ENCODE measurements around the gene ZMIZ1.

Gene ZMIZ1

DNA sequence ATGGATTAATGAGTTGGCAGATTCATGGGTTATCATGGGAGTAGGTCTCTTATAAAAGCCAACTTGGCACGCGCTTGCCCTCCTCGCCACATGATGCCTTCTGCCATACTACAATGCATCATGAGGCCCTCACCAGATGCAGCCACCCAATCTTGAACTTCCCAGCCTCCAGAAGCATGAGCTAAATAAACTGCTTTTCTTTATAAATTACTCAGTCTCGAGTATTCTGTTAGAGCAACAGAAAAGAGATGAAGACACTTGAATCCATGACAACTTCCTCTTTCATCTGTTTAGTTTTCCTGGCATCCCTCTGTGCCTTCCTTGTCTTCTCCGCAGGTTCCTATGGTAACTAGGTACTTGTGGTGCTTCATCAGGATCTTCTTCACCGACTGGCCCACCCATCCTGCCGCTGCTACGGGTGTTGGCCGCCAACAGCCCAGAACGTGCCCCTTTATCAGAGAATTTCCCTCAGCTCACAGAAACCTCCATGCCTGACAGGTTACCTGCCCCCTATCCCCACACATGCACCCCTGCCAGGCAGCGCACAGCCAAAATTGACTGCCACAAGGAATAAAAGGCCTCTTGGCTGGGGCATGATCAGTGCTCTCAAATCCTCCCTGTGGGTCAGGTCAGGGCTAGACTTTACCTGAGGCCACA is 250.5 kb downstream of the ZMIZ1 start:
- no peak for DNase-seq (ENCODE audit: low read depth)
- H3K4me3 ChIP-seq (ENCODE audit: control insufficient read depth, low read depth, low read length): no peak overlapping the region
- TF ChIP-seq, protein P1, sequence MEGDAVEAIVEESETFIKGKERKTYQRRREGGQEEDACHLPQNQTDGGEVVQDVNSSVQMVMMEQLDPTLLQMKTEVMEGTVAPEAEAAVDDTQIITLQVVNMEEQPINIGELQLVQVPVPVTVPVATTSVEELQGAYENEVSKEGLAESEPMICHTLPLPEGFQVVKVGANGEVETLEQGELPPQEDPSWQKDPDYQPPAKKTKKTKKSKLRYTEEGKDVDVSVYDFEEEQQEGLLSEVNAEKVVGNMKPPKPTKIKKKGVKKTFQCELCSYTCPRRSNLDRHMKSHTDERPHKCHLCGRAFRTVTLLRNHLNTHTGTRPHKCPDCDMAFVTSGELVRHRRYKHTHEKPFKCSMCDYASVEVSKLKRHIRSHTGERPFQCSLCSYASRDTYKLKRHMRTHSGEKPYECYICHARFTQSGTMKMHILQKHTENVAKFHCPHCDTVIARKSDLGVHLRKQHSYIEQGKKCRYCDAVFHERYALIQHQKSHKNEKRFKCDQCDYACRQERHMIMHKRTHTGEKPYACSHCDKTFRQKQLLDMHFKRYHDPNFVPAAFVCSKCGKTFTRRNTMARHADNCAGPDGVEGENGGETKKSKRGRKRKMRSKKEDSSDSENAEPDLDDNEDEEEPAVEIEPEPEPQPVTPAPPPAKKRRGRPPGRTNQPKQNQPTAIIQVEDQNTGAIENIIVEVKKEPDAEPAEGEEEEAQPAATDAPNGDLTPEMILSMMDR (conservative IDR thresholded peaks at IDR 0.05; ENCODE audit: control insufficient read depth, insufficient read depth, low read depth, low read length): no peak

DNA sequence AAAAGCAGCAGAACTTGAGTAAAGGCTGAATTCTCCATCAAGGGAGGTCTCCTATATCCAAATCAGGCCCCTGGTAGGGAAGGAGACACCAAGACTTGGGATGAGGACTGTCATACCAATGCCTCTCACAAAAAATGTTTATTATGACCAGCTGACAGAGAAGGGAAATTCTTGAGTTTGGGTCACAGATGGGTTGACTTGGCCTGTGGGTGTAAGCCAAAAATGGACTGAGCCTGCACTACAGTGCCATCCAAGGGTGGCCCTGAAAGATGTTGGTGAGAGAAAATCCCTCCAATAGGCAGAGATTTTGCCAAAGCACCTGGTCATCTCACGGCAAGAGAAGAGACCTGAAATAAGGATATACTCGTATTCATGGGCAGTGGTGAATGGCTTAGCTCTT is 251.6 kb downstream of the ZMIZ1 start:
- TF ChIP-seq, protein P1 (conservative IDR thresholded peaks at IDR 0.05; ENCODE audit: control insufficient read depth, insufficient read depth, low read depth, low read length): no peak
- DNase-seq (ENCODE audit: low read depth): no peak
- no peak overlapping the region for H3K4me3 ChIP-seq (ENCODE audit: control insufficient read depth, low read depth, low read length)

DNA sequence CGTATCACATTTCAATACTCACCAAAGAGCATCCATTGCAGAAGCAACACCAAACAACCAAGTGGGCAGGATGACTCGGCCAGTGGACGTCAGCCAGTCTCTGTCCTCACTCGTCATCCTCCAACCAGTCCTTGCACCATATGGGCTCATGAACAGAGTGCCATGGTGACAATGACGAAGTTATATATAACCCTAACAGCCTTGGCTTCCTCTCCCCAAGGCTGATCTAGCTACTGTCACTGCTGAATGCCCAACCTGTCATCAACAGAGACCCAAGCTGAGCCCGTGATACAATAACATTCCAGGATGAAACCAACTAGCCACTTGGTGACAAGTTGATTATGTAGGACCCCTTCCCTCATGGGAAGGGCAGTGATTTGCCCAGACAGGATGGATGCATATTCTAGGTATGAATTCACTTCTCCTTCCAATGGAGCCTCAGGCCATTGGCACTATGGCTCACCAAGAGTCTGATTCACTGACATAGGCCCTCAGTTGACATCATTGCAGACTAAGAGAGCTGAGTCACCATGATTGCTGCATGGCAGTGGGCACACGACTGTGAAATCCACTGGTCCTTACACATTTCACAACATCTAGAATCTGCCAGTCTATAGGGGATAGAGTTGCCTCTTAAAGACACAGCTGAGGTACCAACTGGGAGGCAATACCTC is 252.2 kb downstream of the ZMIZ1 start:
- TF ChIP-seq, protein P1 (conservative IDR thresholded peaks at IDR 0.05; ENCODE audit: control insufficient read depth, insufficient read depth, low read depth, low read length): no peak
- no peak overlapping the region for H3K4me3 ChIP-seq (ENCODE audit: control insufficient read depth, low read depth, low read length)
- peak; percentile 94 for DNase-seq (ENCODE audit: low read depth)

DNA sequence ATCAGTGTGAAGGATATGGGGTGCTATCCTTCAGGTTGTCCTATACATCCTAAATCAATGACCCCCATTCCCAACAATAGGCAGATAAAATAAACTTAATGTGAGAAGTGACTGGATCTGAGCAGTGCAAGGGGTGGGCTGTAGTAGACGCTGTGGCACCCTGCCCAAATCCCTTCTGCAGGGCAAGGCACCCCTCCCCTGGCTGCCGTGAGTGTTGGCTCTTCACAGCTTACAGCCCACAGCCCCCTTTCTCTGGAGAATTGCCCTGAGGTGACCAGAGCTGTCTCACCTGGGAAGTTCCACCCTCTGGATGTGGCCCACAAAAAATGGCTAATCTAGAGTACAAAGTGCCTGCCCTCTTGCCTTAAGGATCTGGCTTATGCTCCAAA is 252.7 kb downstream of the ZMIZ1 start:
- TF ChIP-seq, protein P1 (conservative IDR thresholded peaks at IDR 0.05; ENCODE audit: control insufficient read depth, insufficient read depth, low read depth, low read length): no peak
- no peak overlapping the region for H3K4me3 ChIP-seq (ENCODE audit: control insufficient read depth, low read depth, low read length)
- no peak for DNase-seq (ENCODE audit: low read depth)

DNA sequence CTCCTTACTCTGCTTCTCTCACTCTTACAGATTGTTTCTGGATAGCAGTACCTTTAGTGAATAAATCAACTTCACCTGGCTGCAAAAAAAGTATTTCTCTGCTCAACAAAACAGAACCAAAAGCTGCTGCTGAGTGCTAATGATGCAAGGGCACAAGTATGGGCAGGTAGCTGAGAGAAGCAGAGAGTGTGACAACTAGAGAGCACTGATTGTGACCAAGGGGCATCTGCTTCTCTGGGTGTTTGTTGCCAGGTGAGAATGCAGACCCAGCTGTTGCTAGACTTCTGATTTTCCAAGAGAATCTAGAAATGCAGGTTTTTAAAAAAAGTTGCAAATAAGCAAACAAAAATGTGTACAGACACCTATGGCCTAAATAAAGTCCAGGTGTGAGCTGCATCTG is 253.2 kb downstream of the ZMIZ1 start:
- DNase-seq (ENCODE audit: low read depth): no peak
- TF ChIP-seq, protein P1 (conservative IDR thresholded peaks at IDR 0.05; ENCODE audit: control insufficient read depth, insufficient read depth, low read depth, low read length): no peak
- H3K4me3 ChIP-seq (ENCODE audit: control insufficient read depth, low read depth, low read length): no peak overlapping the region

DNA sequence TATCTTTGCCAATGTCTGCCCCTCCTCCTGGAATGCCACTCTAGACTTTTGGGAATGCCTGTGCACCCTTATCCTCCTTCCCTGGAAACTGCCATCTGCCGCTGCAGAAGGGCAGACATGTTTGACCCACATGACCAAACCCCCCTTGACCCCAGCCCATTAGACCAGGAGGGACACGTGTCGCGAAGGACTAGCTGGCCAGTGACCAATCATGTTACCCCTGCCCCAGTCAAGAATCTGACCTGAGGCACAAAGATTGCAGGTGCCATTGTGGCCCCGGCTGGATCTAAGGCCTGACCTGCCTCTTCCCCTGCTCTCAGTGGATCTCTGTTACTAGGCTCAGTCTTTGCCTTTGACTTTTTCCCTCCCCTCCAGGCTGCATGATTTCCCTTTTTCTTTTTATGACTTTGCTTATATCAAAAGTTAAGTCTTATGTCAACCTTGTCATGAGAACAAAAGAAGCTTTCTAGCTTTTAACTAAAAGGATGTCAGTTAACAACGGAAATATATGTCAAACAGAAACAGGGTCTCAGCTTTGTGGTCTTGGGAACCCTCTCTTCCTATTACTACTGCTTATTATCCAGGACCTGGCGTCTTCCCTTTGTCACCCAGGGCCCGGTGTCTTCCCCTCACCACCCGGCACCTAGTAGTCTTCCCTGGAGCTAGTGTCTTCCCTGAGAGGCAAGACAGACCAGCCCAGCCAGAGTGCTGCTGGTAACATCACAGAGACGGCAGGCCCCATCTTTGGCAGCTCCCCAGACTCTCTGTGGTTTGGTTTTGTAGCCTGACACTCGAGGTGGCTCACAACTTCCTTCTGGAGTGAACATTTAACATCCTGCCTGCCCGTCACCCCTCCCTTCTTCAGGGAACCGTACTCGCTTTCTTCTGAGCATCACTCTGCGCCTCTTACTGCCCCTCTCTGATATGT is 254.1 kb downstream of the ZMIZ1 start:
- TF ChIP-seq, protein P1 (conservative IDR thresholded peaks at IDR 0.05; ENCODE audit: control insufficient read depth, insufficient read depth, low read depth, low read length): no peak
- H3K4me3 ChIP-seq (ENCODE audit: control insufficient read depth, low read depth, low read length): no peak overlapping the region
- peak; percentile 83 for DNase-seq (ENCODE audit: low read depth)
